GM10847 (cell line): Measurements from ENCODE around the gene THOC6.

Source experiments
- POLR2A ChIP-seq: IDR thresholded peaks from 2 replicates; pipeline ENCODE4 v1.6.1; 2011; ENCODE audit not compliant: insufficient read length; ENCODE audit errors: extremely low read depth

Gene THOC6

DNA sequence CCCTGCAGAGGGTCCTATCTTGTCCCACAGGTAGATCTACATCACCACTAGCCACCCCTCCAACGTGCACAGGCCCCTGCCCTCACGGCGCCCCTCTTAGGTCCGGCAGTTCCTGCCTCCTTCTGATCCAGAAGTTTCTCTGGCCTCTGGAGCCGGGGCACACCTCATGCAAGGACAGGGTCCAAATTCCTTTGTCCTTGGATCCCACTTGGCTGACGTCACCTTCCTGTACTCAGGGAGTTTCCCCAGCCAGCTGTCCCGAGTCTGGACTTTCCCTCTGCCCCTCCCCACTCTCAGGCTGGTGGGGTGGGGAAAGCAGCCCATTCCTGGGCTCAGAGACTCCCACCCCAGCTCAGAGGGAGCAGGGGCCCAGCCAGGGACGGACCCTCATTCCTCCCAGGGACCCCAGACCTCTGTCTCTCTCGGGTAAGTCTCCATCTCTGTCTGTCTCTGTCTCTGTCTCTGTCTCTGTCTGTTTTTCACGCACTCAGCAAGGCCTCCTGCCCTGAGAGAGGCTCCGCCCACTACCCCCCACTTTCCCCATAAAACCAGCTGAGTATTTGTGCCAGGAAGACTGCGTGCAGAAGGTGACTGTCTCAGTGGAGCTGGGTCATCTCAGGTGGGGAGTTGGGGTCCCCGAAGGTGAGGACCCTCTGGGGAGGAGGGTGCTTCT is 41.4 kb downstream of the THOC6 start, which contains the start of gene IL32:
TSS of gene IL32 (plus strand) at position 572 of the 673 bp plus-strand sequence. CDS start 172 bp downstream, outside the sequence.
- no peak for TF ChIP-seq POLR2A

DNA sequence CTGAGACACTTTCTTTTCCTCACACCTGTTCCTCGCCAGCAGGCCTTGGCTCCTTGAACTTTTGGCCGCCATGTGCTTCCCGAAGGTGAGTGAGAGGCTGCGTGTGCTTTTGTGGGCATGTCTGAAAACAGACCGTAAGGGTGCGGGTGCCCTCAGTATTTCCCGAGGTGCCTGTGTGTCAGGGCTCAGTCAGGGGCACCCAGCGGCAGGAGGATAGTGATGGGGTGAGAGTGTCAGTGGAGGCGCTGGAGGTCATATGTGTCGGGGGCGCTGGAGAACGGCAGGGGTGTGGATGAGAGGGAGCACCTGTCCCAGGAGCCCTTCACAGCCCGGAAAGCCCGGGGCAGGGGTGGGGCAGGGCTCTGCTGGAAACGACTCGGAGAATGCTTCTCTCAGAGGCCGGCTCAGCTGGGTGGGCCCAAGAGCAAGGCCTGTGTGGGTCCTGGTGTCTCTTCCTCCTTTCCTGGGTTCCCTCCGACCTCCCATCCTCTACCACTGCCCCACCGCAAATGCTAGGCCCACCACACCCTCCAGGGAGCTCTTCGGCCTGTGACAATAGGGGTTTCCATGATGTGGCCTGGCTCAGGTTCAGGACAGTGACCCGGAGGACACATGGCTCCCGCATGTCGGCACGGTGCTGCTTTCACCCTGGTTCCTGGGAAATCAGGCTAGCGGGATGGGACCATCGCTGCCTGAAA is 42.1 kb downstream of the THOC6 start:
- no peak for TF ChIP-seq POLR2A

DNA sequence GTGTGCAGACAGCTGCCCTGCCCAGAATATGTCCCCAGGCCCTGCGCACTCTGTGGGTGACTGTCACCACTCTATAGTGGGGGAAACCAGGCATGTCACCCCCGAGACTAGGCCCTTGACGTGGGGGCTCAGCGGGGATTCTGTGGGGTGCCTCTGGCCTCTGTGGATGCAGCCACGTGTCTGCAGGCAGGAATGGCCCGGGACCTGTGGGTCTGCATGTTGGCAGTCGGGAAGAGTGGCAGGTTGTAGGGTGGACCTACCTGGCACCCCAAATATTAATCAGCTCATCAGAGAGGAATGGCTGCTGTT is 42.6 kb downstream of the THOC6 start:
- TF ChIP-seq POLR2A = no peak

DNA sequence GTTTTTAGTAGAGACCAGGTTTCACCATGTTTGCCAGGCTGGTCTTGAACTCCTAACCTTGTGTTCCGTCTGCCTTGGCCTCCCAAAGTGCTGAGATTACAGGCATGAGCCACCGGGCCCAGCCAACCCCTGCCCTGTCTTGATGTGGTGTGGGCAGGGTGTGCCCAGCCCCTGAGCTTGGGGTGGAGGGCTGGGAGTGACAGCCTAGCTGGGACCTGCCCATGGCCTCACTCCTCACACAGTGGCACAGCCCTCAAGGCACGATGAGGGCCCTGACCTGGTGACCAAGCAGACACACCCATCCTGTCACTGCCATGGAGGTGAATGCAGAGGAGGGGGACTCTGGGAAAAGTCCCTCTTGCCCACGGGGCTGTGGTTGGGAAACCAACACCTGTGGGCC is 44.7 kb downstream of the THOC6 start:
- no peak for TF ChIP-seq POLR2A

DNA sequence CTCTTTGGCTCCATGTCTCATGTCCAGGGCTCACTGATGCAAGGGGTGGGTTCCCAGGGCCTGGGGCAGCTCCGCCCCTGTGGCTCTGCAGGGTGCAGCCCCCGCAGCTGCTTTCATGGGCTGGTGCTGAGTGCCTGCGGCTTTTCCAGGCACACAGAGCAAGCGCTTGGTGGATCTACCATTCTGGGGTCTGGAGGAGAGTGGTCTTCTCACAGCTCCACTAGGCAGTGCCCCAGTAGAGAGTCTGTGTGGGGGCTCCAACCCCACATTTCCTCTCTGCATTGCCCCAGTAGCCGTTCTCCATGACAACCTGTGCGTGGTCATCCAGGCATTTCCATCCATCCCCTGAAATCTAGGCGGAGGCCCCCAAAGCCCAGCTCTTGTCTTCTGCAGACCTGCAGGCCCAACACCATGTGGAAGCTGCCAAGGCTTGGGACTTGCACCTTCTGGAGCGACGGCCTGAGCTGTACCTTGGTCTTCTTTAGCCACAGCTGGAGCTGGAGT is 46.8 kb downstream of the THOC6 start:
- no peak for TF ChIP-seq POLR2A

DNA sequence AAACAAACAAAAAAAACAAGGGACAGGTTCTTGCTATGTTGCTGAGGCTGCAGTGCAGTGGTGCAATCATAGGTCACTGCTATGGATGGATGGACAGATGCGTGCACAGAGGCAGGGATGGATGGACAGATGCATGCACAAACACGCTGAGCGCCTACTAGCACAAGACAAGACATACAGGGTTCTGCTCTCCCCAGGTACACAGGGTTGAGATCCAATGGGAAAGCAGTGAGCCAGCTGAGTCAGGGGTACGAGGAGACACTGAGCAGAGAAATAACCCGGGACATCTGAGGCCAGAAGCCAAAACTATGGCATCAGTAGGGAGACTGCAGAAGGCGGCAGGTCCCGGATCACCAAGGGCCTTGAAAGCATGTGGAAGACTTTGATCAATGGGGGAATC is 47.8 kb downstream of the THOC6 start:
- no peak for TF ChIP-seq POLR2A

DNA sequence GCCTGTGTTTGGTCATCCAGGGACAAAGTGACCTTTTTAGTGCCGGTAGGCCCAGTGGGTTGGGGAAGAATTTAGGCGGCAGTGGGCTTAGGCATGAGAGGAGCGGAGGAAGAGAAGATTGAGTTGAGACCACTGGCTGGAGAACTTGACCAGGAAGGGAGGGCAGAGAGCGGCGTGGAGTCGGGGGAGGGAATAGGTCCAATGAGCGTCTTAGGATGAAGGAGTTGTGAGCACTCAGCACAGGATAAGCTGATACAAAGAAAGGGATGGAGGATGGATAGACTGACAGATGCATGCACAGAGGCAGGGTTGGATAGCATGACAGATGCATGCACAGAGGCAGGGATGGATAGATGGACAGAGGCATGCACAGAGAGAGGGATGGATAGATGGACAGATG is 49.6 kb downstream of the THOC6 start:
- no peak for TF ChIP-seq POLR2A

DNA sequence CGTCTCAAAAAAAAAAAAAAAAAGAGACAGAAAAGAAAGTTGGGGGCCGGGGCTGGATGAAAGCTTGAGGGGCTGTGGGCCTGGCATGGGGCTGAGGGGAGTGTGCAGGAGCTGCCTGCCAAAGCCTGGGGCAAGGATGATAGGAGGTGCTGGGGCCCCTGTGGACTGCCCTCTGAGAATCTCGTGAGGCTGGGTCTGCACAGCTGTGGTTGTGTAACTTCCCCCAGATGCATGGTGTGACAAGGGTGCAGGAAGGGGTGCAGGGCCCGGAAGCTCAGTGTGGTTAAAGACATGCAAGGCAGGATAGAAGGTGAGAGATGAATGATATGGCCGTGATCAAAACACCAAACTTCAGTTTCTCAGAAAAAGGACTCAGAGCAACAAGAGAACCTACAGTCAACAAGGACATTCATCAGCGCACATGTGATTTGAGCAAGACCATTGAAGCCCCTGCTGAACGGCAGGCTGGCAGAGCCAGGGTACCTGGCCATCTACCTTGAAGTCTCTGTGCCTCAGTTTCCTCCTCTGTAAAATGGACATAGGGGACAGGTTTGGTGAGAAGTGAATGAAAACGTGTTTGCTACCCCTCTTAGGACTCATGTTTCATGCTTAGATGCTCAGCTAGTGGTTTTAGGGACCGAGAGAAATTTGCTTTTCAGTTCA is 51.2 kb downstream of the THOC6 start:
- TF ChIP-seq POLR2A = no peak

DNA sequence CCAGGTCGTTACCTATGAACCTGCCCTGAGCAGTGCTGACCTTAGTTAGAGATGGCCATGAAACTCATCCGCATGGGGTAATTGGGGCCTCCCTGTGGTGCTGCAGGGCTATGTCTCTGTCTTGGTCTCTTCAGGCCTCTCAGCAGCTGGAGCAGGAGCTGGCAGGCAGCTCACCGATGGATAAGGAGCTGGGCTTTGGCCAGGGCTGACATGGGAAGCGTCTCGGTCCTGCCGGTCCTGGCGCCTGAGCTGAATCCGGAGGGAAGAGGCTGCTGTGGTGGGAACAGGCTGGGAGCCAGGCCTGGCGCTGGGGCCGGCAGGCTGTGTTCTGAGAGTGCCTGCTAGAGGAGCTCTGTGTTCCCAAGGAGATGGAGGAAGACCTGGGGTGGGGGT is 51.7 kb downstream of the THOC6 start:
- no peak for TF ChIP-seq POLR2A

DNA sequence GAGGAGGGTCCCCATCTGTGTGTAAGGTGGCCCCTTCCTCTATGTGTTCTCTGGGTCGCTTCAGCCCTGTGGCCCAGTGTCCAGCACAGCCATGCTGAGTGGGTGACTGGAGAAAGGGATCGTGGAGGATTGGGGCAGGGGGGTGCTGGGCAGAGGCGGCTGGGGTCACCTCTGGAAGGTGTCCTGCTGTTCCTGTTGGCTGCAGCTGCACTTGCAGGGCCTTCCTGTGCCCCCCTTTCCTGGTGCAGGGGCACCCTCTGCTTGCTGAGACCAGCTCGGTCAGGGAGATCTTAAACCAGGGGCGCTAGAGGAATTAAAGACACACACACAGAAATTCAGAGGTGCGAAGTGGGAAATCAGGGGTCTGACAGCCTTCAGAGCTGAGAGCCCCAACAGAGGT is 52.7 kb downstream of the THOC6 start:
- TF ChIP-seq POLR2A = no peak
